ENCODE measurements around the gene SLC1A7.

SLC1A7 gene

GRCh38 chr1:53138991-53139884 is 3.2 kb downstream of the SLC1A7 start:
- TF ChIP-seq TAF1 (IDR thresholded peaks at IDR 0.05; ENCODE audit: low read depth, low read length) (no peak), SPI1 (IDR thresholded peaks at IDR 0.05; ENCODE audit: low read depth, low read length) (no peak), POU2F2 (IDR thresholded peaks at IDR 0.05; ENCODE audit: low read depth, low read length) (no peak)
- no peak for FAIRE-seq
- no peak for DNase-seq (ENCODE audit: insufficient read length, low spot score)

DNA sequence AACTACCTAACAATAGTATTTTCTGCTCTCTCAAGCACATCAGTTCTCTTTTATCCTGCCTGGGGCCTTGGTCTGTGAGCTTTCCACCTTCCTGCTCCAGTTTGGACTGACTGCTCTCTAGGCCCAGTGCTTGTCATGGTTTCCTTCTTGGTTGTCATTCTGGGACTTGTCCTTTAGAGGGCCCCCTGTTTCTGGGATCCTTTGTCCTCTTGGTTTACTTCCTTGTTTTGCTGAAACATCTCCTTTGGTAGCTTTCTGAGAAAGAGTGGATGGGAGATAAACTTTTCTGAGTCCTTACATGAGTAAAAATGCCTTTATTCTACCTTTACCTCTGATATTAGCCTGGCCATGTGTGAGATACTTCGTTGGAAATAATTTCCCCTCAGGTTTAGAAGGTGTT is 4.7 kb downstream of the SLC1A7 start:
- TF ChIP-seq POLR2AphosphoS5 (IDR thresholded peaks at IDR 0.05; ENCODE audit: low read depth, low read length) = no peak
- TF ChIP-seq POLR2A (IDR thresholded peaks at IDR 0.05; ENCODE audit: low read depth, low read length) = no peak
- TF ChIP-seq PAX5 (IDR thresholded peaks at IDR 0.05; ENCODE audit: insufficient read depth, low read length, severe bottlenecking) = no peak
- TF ChIP-seq POU2F2 (IDR thresholded peaks at IDR 0.05; ENCODE audit: low read depth, low read length) = no peak
- TF ChIP-seq TAF1 (IDR thresholded peaks at IDR 0.05; ENCODE audit: low read depth, low read length) = no peak
- FAIRE-seq (no peak), DNase-seq (ENCODE audit: insufficient read length, low spot score) (no peak)

GRCh38 chr1:53135735-53136114 is 6.7 kb downstream of the SLC1A7 start:
- DNase-seq (ENCODE audit: insufficient read length, low spot score) (no peak), FAIRE-seq (no peak)
- no peak for TF ChIP-seq PAX5 (IDR thresholded peaks at IDR 0.05; ENCODE audit: insufficient read depth, low read length, severe bottlenecking)

DNA sequence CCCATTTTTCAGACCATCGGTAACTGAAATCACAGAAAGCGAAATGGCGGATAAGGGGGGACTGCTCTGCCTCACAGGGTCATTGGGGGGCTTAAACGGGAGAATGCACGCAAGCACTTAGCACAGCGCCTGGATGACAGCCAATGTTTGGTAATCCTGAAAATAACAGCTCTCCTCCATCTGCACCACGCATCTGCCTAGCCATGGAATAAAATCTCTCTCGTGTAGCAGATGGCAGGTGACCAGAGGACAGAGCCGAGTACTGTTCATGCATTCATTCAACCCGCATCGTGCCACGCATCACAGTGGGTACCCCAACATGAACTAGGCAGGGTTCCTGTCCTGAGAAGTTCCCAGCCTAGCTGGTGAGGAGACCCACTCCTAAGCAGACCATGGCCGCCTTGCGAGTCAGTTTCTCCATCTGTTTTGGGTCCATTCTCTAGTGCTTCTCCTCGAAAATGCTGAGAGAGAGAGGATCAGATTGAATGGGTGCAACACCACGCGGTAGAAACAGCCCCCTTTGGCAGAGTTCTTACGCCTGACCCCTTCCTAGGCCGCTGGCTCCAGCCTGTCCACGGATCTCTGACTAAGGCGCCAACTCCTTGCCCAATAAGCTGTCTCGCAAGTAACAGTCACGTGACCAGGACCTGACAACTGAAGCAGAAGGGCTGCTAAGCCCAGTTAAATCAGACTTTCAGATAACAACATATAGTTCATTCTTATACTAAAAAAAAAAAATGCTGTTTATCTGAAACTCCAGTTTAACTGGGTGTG is 7.3 kb downstream of the SLC1A7 start:
- no peak for DNase-seq (ENCODE audit: insufficient read length, low spot score)
- no peak for TF ChIP-seq POU2F2 (IDR thresholded peaks at IDR 0.05; ENCODE audit: low read depth, low read length)
- TF ChIP-seq POLR2AphosphoS5 (IDR thresholded peaks at IDR 0.05; ENCODE audit: low read depth, low read length) = no peak
- no peak for TF ChIP-seq PAX5 (IDR thresholded peaks at IDR 0.05; ENCODE audit: insufficient read depth, low read length, severe bottlenecking)
- no peak for FAIRE-seq

GRCh38 chr1:53134042-53134485 is 8.4 kb downstream of the SLC1A7 start:
- TF ChIP-seq POU2F2 (IDR thresholded peaks at IDR 0.05; ENCODE audit: low read depth, low read length) = no peak
- no peak for TF ChIP-seq PAX5 (IDR thresholded peaks at IDR 0.05; ENCODE audit: insufficient read depth, low read length, severe bottlenecking)
- TF ChIP-seq POLR2AphosphoS5 (IDR thresholded peaks at IDR 0.05; ENCODE audit: low read depth, low read length) = no peak
- TF ChIP-seq SPI1 (IDR thresholded peaks at IDR 0.05; ENCODE audit: low read depth, low read length) = no peak
- FAIRE-seq (no peak), DNase-seq (ENCODE audit: insufficient read length, low spot score) (no peak)

DNA sequence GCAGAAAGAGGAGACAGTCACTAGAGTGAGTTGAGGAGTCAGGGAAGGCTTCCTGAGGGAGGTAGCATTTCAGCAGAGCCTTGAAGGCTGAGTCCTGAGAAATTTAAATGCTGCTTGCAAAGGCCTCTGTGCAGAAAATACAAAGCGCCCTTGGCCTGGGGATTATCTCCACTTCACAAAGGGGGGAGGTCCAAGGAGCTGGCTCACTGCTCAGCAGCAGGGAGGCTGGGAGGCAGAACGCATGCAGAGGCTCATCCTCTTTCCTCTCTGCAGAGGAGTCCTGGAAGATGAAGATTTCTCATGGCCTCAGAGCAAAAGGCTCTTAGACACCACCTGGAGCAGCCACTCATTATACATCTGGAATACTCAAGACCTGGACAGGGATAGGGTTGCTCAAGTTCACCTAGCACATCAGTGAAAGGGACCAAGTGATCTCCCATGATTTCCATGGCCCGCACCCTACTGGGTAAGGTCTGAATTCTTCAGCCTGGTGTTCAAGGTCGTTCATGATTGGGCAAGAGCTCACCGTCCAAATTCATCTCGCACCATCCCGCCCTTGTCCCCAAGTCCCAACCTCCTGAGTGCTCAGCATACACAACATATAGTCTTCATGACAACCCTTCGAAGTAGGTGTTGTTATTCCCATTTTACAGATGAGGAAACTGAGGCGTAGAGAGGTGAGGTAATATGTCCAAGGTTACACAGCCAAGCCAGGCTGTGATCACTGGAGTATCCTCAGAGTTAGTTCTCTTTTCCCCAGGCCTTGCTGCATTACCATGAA is 9.0 kb downstream of the SLC1A7 start:
- FAIRE-seq (no peak), DNase-seq (ENCODE audit: insufficient read length, low spot score) (no peak)
- TF ChIP-seq POLR2A (IDR thresholded peaks at IDR 0.05; ENCODE audit: low read depth, low read length) (no peak), SPI1 (IDR thresholded peaks at IDR 0.05; ENCODE audit: low read depth, low read length) (no peak), POLR2AphosphoS5 (IDR thresholded peaks at IDR 0.05; ENCODE audit: low read depth, low read length) (no peak), POU2F2 (IDR thresholded peaks at IDR 0.05; ENCODE audit: low read depth, low read length) (no peak), TAF1 (IDR thresholded peaks at IDR 0.05; ENCODE audit: low read depth, low read length) (no peak), PAX5 (IDR thresholded peaks at IDR 0.05; ENCODE audit: insufficient read depth, low read length, severe bottlenecking) (no peak)

DNA sequence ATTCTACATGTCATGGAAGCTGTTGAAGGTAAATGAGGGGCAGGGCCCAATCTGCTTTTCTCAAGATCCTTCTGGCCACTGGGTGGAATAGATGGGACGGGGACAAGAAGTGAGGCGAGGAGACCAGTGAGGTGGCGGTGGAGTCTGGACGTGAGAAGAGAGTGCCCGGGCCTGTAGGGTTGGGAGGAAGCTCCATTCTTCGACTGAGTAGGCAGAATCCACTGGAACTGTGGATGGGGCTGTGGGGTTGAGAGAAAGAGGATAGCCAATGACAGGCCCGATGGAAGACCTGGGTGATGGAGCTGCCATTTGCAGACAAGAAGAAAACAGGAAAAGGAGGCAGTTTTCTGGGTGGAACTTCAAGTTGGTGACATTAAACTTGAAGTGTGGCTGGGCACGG is 10.3 kb downstream of the SLC1A7 start:
- TF ChIP-seq TAF1 (IDR thresholded peaks at IDR 0.05; ENCODE audit: low read depth, low read length) (no peak), SPI1 (IDR thresholded peaks at IDR 0.05; ENCODE audit: low read depth, low read length) (no peak), POU2F2 (IDR thresholded peaks at IDR 0.05; ENCODE audit: low read depth, low read length) (no peak), PAX5 (IDR thresholded peaks at IDR 0.05; ENCODE audit: insufficient read depth, low read length, severe bottlenecking) (no peak), POLR2AphosphoS5 (IDR thresholded peaks at IDR 0.05; ENCODE audit: low read depth, low read length) (no peak), POLR2A (IDR thresholded peaks at IDR 0.05; ENCODE audit: low read depth, low read length) (no peak)
- DNase-seq (ENCODE audit: insufficient read length, low spot score) (no peak), FAIRE-seq (no peak)

DNA sequence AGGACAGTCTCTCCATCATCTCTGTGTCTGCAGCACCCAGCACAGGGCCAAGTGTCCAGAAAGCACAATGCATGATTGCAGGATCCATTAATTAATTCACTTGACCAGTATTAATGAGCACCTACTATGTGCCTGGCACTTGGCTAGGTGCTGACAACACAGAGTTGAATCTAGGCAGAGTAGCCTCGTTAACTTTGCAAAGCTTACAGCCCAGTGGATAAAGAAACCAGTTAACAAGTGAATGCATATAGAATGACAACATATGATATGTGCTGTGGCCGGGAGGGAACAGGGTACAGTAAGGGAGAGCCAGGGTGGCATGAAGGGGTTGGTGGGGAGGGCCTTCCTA is 10.9 kb downstream of the SLC1A7 start:
- DNase-seq (ENCODE audit: insufficient read length, low spot score) = no peak
- TF ChIP-seq POLR2A (IDR thresholded peaks at IDR 0.05; ENCODE audit: low read depth, low read length) (no peak), POLR2AphosphoS5 (IDR thresholded peaks at IDR 0.05; ENCODE audit: low read depth, low read length) (no peak), TAF1 (IDR thresholded peaks at IDR 0.05; ENCODE audit: low read depth, low read length) (no peak), PAX5 (IDR thresholded peaks at IDR 0.05; ENCODE audit: insufficient read depth, low read length, severe bottlenecking) (no peak), SPI1 (IDR thresholded peaks at IDR 0.05; ENCODE audit: low read depth, low read length) (no peak), POU2F2 (IDR thresholded peaks at IDR 0.05; ENCODE audit: low read depth, low read length) (no peak)
- FAIRE-seq = no peak

DNA sequence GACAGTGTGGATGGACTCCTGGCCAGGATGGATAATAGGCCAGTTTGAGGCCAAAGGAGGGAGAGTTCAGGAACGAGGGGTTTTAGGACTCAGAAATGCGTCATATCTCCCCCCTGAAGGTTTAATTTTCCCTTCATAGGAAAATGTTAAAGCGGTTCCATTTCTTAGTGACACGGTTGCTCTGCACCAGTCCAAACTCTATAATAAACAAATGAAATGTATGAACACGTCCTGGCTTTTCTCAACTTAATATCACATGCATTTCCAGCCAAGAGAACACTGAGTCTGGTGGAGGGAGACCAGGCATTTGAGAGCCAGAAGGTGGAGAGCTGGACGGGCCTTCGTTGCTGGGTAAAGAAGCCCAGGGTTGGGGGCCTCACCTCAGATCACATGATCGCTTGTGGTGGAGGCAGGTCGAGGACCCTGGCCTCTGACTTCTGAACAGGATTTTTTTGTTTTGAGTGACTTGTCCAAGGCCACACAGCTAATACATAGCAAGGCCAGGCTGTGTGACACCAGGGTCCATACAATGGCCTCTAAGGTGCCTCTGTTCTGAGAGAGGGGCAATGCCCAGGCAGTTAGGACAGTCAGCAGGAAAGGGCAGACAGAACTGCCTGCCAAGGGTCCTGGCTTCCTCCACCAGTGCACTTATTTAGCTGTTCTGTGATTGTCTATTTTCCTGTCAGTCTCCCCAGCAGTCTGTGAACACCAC is 11.4 kb downstream of the SLC1A7 start:
- DNase-seq (ENCODE audit: insufficient read length, low spot score) (no peak), FAIRE-seq (no peak)
- TF ChIP-seq POLR2A (IDR thresholded peaks at IDR 0.05; ENCODE audit: low read depth, low read length) (no peak), PAX5 (IDR thresholded peaks at IDR 0.05; ENCODE audit: insufficient read depth, low read length, severe bottlenecking) (no peak), POU2F2 (IDR thresholded peaks at IDR 0.05; ENCODE audit: low read depth, low read length) (no peak), POLR2AphosphoS5 (IDR thresholded peaks at IDR 0.05; ENCODE audit: low read depth, low read length) (no peak), SPI1 (IDR thresholded peaks at IDR 0.05; ENCODE audit: low read depth, low read length) (no peak)

All from GM12891 (cell line).